ENCODE measurements around the gene PIP5K1A. TPM values are rescaled to one million over a fixed set of nuclear protein-coding genes. Genes with fewer than 3 reads are reported as not detected.

The PIP5K1A gene
- total and polyA plus RNA-seq, 2 of the 8 experiments (the other 6 are each of a cell fraction or from before 2014, with no cell fraction given), result 87.5 to 105 TPM

- Histone ChIP-seq H4K91ac (replicated peaks; ENCODE audit: insufficient read length, low read length) (no peak overlapping the region), H3K36me3 (ENCODE audit: control insufficient read depth in 2 of 4, insufficient read depth in 4 of 4, low read length in 3 of 4) (no peaks in the 10 kb centered on the region), H4K5ac (ENCODE audit: insufficient read length, low read depth, low read length) (no peak overlapping the region), H3K79me2 (ENCODE audit: control insufficient read depth in 1 of 2, insufficient read depth in 2 of 2, low read length in 2 of 2) (peaks cover 3 to 13% of the 10 kb centered on the region in 2 experiments; a peak in 3 of 4 replicates), H3K27ac (ENCODE audit: low read depth, low read length) (no peak overlapping the region), H3K4me3 (ENCODE audit: extremely low read depth in 1 of 4, insufficient read depth in 2 of 4, low read depth in 3 of 4, low read length in 4 of 4) (no peak overlapping the region), H3K9ac (replicated peaks in 1 of 4; ENCODE audit: extremely low read depth in 1 of 4, low read depth in 3 of 4, low read length in 3 of 4) (no peak overlapping the region), H2BK5ac (ENCODE audit: low read depth, low read length) (no peak overlapping the region), H3K4me2 (ENCODE audit: insufficient read depth in 1 of 2, low read depth in 2 of 2, low read length in 2 of 2) (no peak overlapping the region), H2BK20ac (ENCODE audit: low read length) (no peak overlapping the region), H3K79me1 (ENCODE audit: low read depth, low read length) (no peaks in the 10 kb centered on the region), H3K23me2 (ENCODE audit: low read depth, low read length) (peaks cover 5% of the 10 kb centered on the region; the same call in 1 of the 2 replicates), H2BK15ac (ENCODE audit: low read length) (no peak overlapping the region), H3K27me3 (replicated peaks in 1 of 4; ENCODE audit: control insufficient read depth in 3 of 4, extremely low read depth in 1 of 4, insufficient read depth in 3 of 4, low read length in 3 of 4) (no peaks in the 10 kb centered on the region), H3K23ac (ENCODE audit: insufficient read length) (no peak overlapping the region), H4K8ac (ENCODE audit: extremely low read depth, insufficient read depth, low read length) (no peak overlapping the region), H2BK120ac (replicated peaks; ENCODE audit: low read depth, low read length) (no peak overlapping the region), H2AFZ (ENCODE audit: low read length) (no peak overlapping the region), H3K4ac (replicated peaks; ENCODE audit: insufficient read length, low read depth, low read length) (no peak overlapping the region), H3K4me1 (replicated peaks in 1 of 4; ENCODE audit: control insufficient read depth in 3 of 4, insufficient read depth in 4 of 4, low read length in 3 of 4) (peaks cover 0 to 4% (median 2%) of the 10 kb centered on the region in 4 experiments; a peak in 3 of 7 replicates), H3K18ac (ENCODE audit: extremely low read depth, low read length) (no peak overlapping the region), H2AK5ac (ENCODE audit: low read depth, low read length) (no peak overlapping the region), H4K20me1 (replicated peaks in 1 of 2; ENCODE audit: control insufficient read depth in 1 of 2, insufficient read depth in 2 of 2, low read length in 2 of 2) (no peaks in the 10 kb centered on the region), H3K56ac (replicated peaks; ENCODE audit: insufficient read length, low read depth, low read length) (no peak overlapping the region), H2BK12ac (ENCODE audit: low read depth, low read length) (no peak overlapping the region), H3K14ac (ENCODE audit: insufficient read length) (no peak overlapping the region), H3K9me3 (ENCODE audit: insufficient read depth in 2 of 2, low read depth in 1 of 2, low read length in 1 of 2) (no peaks in the 10 kb centered on the region)
- POLR2A ChIA-PET (ENCODE audit: partially characterized antibody), result interaction anchor here (0.9 kb wide), 1 partner anchor 33 kb away, joined by 3 read pairs; no protein-coding TSS in a partner anchor
- FAIRE-seq (no peak), DNase-seq (ENCODE audit: low read depth in 1 of 2, low spot score in 2 of 2) (no peak)
- WGBS, 2 experiments (ENCODE audit: extremely low coverage in 1 of 2, insufficient coverage in 1 of 2, insufficient read length in 1 of 2, insufficient replicate concordance in 2 of 2, low coverage in 1 of 2, low lambda C conversion rate in 2 of 2, missing lambda C conversion rate in 1 of 2), result 100% methylated on average over 1 of the region's 1 CpG; no CpG with 5 or more reads in 1 of the 2 experiments
- CTCF ChIA-PET (ENCODE audit: partially characterized antibody), result interaction anchor here (1.2 kb wide), 1 partner anchor 58 kb away, joined by 3 read pairs; no protein-coding TSS in a partner anchor
- no peak for TF ChIP-seq SP1 (IDR thresholded peaks at IDR 0.05; ENCODE audit: low read depth, low read length)
- no peak for TF ChIP-seq KDM4A (IDR thresholded peaks at IDR 0.05; ENCODE audit: low read depth, low read length, severe bottlenecking)
- no peak for TF ChIP-seq SUZ12 (IDR thresholded peaks at IDR 0.05; ENCODE audit: low read length)
- no peak for TF ChIP-seq MAX (IDR thresholded peaks at IDR 0.05)
- no peak for TF ChIP-seq USF2 (IDR thresholded peaks at IDR 0.05; ENCODE audit: low read length)
- TF ChIP-seq RNF2 (IDR thresholded peaks at IDR 0.05; ENCODE audit: borderline replicate concordance, low read depth, low read length, missing control alignments, poor library complexity, severe bottlenecking), result no peak
- TF ChIP-seq TAF7 (optimal IDR thresholded peaks at IDR 0.05; ENCODE audit: borderline replicate concordance, low read depth, low read length), result no peak
Measured at GRCh38 chr1:151193856-151194255, 4.5 kb upstream of the PIP5K1A start.

All from H1 (cell line).